MM.1S (cell line): ENCODE measurements around the gene WFDC5.
A peak's percentile ranks its signal among the peaks of the same experiment; 100 is the strongest.

Experiments used
- DNase-seq: peaks from one replicate; pipeline ENCODE4 v3.0.0-alpha.2; 2015
- H2AFZ ChIP-seq: fragments of 300-600 bp; sonication (generic); 2 replicates; pipeline ENCODE4 v1.6.0; 2016; ENCODE audit warnings: antibody characterized with exemption, low read length
- H3F3A ChIP-seq: fragments of 300-600 bp; sonication (generic); 2 replicates; pipeline ENCODE4 v1.6.1; 2016; ENCODE audit warnings: mild to moderate bottlenecking, antibody characterized with exemption, low read length, moderate library complexity, mixed read lengths; ENCODE audit not compliant: insufficient read depth
- H3K27ac ChIP-seq: fragments of 300-600 bp; sonication (generic); 2 replicates; pipeline ENCODE4 v1.5.1; 2016; ENCODE audit warnings: mild to moderate bottlenecking, low read length
- H3K27me3 ChIP-seq: fragments of 300-600 bp; sonication (generic); replicated peaks from 2 replicates; pipeline ENCODE4 v1.6.0; 2016; ENCODE audit warnings: low read length; ENCODE audit not compliant: insufficient read depth
- H3K36me3 ChIP-seq: fragments of 300-600 bp; sonication (generic); replicated peaks from 2 replicates; pipeline ENCODE4 v1.6.1; 2016; ENCODE audit warnings: mild to moderate bottlenecking, low read length, mixed read lengths; ENCODE audit not compliant: insufficient read depth
- H3K4me1 ChIP-seq: fragments of 300-600 bp; sonication (generic); 2 replicates; pipeline ENCODE4 v1.6.1; 2016; ENCODE audit warnings: low read length, mixed read lengths
- H3K4me2 ChIP-seq: fragments of 300-600 bp; sonication (generic); 2 replicates; pipeline ENCODE4 v1.6.0; 2016; ENCODE audit warnings: low read depth, low read length
- H3K4me3 ChIP-seq: fragments of 300-600 bp; sonication (generic); 2 replicates; pipeline ENCODE4 v1.5.1; 2016; ENCODE audit warnings: low read length, mixed read lengths
- H3K79me2 ChIP-seq: fragments of 300-600 bp; sonication (generic); 2 replicates; pipeline ENCODE4 v1.6.1; 2016; ENCODE audit warnings: mixed run types, low read length, mixed read lengths
- H3K9ac ChIP-seq: fragments of 300-600 bp; sonication (generic); 2 replicates; pipeline ENCODE4 v1.6.1; 2016; ENCODE audit warnings: low read length, mixed read lengths
- H3K9me2 ChIP-seq: fragments of 300-600 bp; sonication (generic); replicated peaks from 2 replicates; pipeline ENCODE4 v1.6.1; 2016; ENCODE audit warnings: mild to moderate bottlenecking, low read length, mixed read lengths; ENCODE audit not compliant: insufficient read depth
- H3K9me3 ChIP-seq: fragments of 300-600 bp; sonication (generic); replicated peaks from 2 replicates; pipeline ENCODE4 v1.6.1; 2016; ENCODE audit warnings: mild to moderate bottlenecking, low read length, mixed read lengths; ENCODE audit not compliant: insufficient read depth
- H4K20me1 ChIP-seq: fragments of 300-600 bp; sonication (generic); 2 replicates; pipeline ENCODE4 v1.6.1; 2016; ENCODE audit warnings: mild to moderate bottlenecking, low read length, moderate library complexity, mixed read lengths; ENCODE audit not compliant: insufficient read depth
- CTCF ChIP-seq: fragments of 300-600 bp; sonication (generic); IDR thresholded peaks from 2 replicates; pipeline ENCODE4 v1.5.1; 2016; ENCODE audit warnings: antibody characterized with exemption, low read length, mixed read lengths
- EZH2 ChIP-seq: fragments of 300-600 bp; sonication (generic); optimal IDR thresholded peaks from 2 replicates; pipeline ENCODE3; 2017; ENCODE audit warnings: low read depth, mild to moderate bottlenecking, antibody characterized with exemption, low read length, mixed read lengths
- EZH2phosphoT487 ChIP-seq: fragments of 300-600 bp; sonication (generic); IDR thresholded peaks from 2 replicates; pipeline ENCODE4 v1.6.1; 2018; ENCODE audit warnings: antibody characterized with exemption, low read length

WFDC5 gene, protein sequence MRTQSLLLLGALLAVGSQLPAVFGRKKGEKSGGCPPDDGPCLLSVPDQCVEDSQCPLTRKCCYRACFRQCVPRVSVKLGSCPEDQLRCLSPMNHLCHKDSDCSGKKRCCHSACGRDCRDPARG

GRCh38 chr20:45114465-45115385, at the start of gene WFDC5:
Gene WFDC5 (minus strand): TSS chr20:45115174. CDS start chr20:45115083, 91 bp downstream.
- no peaks in the 10 kb centered on the region; the same call in 1 of the 2 replicates for H3K27me3 ChIP-seq
- no peaks in the 10 kb centered on the region for H3K36me3 ChIP-seq
- TF ChIP-seq EZH2 (no peak), CTCF (no peak), EZH2phosphoT487 (no peak)
- no peaks in the 10 kb centered on the region for H3K4me1 ChIP-seq
- H3K4me2 ChIP-seq, result no peak within 1 kb of the TSS
- peak; percentile 1 for DNase-seq
- no peak within 1 kb of the TSS for H2AFZ ChIP-seq
- no peaks in the 10 kb centered on the region for H3K79me2 ChIP-seq
- H3K4me3 ChIP-seq, result no peak within 1 kb of the TSS
- no peaks in the 10 kb centered on the region for H3K9me2 ChIP-seq
- no peak within 1 kb of the TSS for H3K27ac ChIP-seq
- H3K9ac ChIP-seq, result no peak within 1 kb of the TSS
- no peaks in the 10 kb centered on the region for H3F3A ChIP-seq
- H4K20me1 ChIP-seq, result no peaks in the 10 kb centered on the region
- no peaks in the 10 kb centered on the region for H3K9me3 ChIP-seq

GRCh38 chr20:45163083-45163803, 48.3 kb upstream of the WFDC5 start:
- no peaks in the 10 kb centered on the region for H4K20me1 ChIP-seq
- H3K79me2 ChIP-seq, result no peaks in the 10 kb centered on the region
- no peaks in the 10 kb centered on the region for H3K36me3 ChIP-seq
- H3K9me2 ChIP-seq, result no peaks in the 10 kb centered on the region
- H3K4me1 ChIP-seq, result no peaks in the 10 kb centered on the region
- no peak overlapping the region for H3K27ac ChIP-seq
- H3K27me3 ChIP-seq, result no peaks in the 10 kb centered on the region
- H3F3A ChIP-seq, result no peaks in the 10 kb centered on the region
- TF ChIP-seq EZH2phosphoT487 (no peak), EZH2 (no peak), CTCF (no peak)
- no peak overlapping the region for H3K4me3 ChIP-seq
- H3K9me3 ChIP-seq, result no peaks in the 10 kb centered on the region
- no peak overlapping the region for H3K4me2 ChIP-seq
- no peak for DNase-seq
- no peak overlapping the region for H2AFZ ChIP-seq
- no peak overlapping the region for H3K9ac ChIP-seq

- no peak for DNase-seq
- Histone ChIP-seq H3K4me3 (no peak overlapping the region), H3K4me1 (no peaks in the 10 kb centered on the region), H3K36me3 (no peaks in the 10 kb centered on the region), H3K4me2 (no peak overlapping the region), H3F3A (no peaks in the 10 kb centered on the region), H3K27ac (no peak overlapping the region), H3K9ac (no peak overlapping the region), H3K9me3 (no peaks in the 10 kb centered on the region), H3K27me3 (no peaks in the 10 kb centered on the region), H3K9me2 (no peaks in the 10 kb centered on the region), H3K79me2 (no peaks in the 10 kb centered on the region), H2AFZ (no peak overlapping the region), H4K20me1 (no peaks in the 10 kb centered on the region)
- TF ChIP-seq EZH2phosphoT487 (no peak), CTCF (no peak), EZH2 (no peak)
Measured at GRCh38 chr20:45157962-45158361, 43.0 kb upstream of the WFDC5 start.
